Measurements from ENCODE around the gene GPATCH3.
"Not testable (repeated sequence)": the region's sequence is repeated elsewhere in the genome, so short reads cannot be mapped to it uniquely, and the experiment has no call there.

The GPATCH3 gene

GRCh38 chr1:26900001-26900814 lies at the start of gene GPATCH3:
TSS of gene GPATCH3 (minus strand) at chr1:26900467. CDS start at chr1:26900442, 25 bp downstream.
- peak; percentile 77 to 78 for DNase-seq (ENCODE audit: low read depth in 2 of 2)

DNA sequence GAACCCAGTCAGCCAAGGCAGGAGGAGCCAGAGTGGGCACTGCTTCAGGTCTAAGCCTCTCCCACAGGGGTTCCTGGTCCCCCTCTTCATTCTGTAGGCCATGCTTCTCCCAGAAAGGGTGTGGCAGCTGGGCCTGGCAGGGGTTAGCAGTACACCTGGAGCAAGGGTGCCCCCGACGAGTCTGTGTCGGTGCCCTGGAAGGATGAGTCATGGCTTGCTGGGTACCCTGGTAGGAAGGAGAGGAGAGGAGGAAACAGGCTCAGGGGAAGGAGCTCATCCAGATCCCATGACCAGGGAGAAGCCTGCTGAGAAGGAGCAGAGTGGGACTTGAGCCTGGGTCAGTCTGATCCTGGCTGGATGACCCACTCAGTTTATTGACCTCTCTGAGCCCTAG lies 49.7 kb upstream of the GPATCH3 start:
- DNase-seq (ENCODE audit: low read depth in 2 of 2): no peak

DNA sequence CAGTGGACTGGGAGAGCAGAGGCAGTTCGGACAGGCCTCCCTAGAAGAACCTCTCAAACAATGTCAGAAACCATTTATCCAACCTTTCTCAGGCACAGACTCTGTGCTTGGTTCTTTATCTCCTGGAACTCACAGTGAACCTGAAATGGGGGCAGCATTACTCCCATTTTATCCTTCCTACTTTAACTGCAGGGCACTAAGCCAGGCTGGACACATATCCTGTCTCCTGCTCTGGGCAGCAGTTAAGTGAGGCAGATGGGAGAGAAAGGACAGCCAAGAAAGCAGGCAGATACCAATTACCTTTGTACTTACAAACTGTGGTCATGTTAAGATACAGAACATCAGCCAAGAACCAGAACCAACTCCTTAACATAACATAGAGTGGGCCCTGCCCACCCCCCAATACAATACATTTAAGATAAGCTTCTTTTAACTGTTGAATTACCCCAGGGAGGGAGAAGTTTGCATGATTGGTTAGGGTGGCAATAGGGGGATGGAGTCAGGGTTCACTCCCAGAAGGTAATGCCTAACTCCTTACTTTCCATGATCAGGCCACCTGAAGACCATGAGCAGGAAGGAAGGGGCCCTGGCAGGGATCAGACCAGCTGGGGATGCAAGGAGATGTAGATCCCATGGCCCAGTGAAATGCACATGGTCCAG lies 49.1 kb upstream of the GPATCH3 start:
- no peak for DNase-seq (ENCODE audit: low read depth in 2 of 2)

GRCh38 chr1:26948725-26949057 lies 48.4 kb upstream of the GPATCH3 start:
- DNase-seq (ENCODE audit: low read depth in 2 of 2): not testable (repeated sequence)

- no peak for DNase-seq (ENCODE audit: low read depth in 2 of 2)
These were observed 46.0 kb upstream of the GPATCH3 start for GRCh38 chr1:26946270-26946669.

GRCh38 chr1:26945728-26946127 lies 45.5 kb upstream of the GPATCH3 start:
- no peak for DNase-seq (ENCODE audit: low read depth in 2 of 2)

- DNase-seq (ENCODE audit: low read depth in 2 of 2): no peak
These were observed 44.9 kb upstream of the GPATCH3 start for GRCh38 chr1:26945138-26945537.

DNA sequence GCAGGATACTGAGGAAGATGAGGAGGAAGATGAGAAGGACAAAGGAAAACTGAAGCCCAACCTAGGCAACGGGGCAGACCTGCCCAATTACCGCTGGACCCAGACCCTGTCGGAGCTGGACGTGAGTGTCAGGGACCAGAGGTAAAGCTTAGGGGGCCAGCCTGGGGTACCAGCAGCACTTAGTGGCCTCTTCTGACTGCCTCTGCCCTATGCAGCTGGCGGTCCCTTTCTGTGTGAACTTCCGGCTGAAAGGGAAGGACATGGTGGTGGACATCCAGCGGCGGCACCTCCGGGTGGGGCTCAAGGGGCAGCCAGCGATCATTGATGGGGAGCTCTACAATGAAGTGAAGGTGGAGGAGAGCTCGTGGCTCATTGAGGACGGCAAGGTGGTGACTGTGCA lies 42.4 kb upstream of the GPATCH3 start:
- no peak for DNase-seq (ENCODE audit: low read depth in 2 of 2)

- DNase-seq (ENCODE audit: low read depth in 2 of 2): no peak
These were observed 41.0 kb upstream of the GPATCH3 start for GRCh38 chr1:26941311-26941710.

GRCh38 chr1:26938659-26939025 lies 38.4 kb upstream of the GPATCH3 start:
- no peak for DNase-seq (ENCODE audit: low read depth in 2 of 2)

DNA sequence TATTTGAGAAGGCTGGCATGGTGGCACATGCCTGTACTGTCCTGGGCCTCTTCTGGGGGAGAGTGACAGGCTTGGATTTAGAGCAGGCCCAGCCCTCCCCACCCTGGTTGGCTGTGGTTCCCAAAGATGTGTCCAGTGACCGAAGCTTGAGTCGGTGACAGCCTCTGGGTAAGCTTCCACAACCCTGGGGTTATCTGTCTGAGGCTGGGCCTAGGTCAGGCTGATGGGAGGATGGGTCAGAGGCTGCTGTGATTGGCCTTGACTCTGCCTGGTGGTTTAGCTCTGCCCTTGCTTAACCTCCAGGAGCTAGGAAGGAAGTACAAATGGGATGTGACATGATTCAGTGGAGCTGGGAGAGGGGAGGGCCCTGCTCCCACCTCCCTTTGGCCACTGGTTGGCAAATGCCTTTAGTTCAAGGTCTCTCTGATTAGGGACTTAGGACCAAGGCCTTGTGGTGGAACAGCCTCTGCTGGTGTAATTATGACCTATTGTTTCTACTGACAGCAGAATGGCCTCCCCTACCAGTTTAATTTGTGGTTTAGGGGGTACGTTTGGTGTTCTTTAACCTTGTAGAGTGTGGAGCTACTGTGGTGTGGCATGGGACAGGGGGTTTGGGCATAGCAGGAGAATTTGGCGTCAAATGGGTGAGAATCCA lies 37.9 kb upstream of the GPATCH3 start:
- DNase-seq (ENCODE audit: low read depth in 2 of 2): no peak

DNA sequence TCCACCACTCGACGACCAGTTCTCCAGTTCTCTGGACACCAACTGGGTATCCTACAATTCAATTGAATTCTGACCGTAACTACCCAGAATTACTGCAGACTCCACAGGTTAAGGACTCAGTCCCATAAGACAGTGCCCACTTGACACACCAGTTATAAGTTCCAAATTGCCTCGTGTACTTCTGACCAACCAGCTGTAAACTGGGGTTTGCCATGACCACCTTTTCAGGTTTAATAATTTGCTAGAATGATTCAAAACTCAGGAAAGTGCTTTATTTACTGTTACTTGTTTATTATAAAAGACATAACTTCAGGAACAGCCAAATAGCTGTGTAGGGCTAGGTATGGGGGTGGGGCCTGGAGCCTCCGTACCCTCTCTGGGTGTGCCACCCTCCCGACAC lies 36.6 kb upstream of the GPATCH3 start:
- DNase-seq (ENCODE audit: low read depth in 2 of 2): no peak

- DNase-seq (ENCODE audit: low read depth in 2 of 2): no peak
These were observed 32.3 kb upstream of the GPATCH3 start for GRCh38 chr1:26932531-26932930.

GRCh38 chr1:26923711-26924110 lies 23.4 kb upstream of the GPATCH3 start:
- DNase-seq (ENCODE audit: low read depth in 2 of 2): no peak

GRCh38 chr1:26922901-26923300 lies 22.6 kb upstream of the GPATCH3 start:
- no peak for DNase-seq (ENCODE audit: low read depth in 2 of 2)

- no peak for DNase-seq (ENCODE audit: low read depth in 2 of 2)
These were observed 22.1 kb upstream of the GPATCH3 start for GRCh38 chr1:26922431-26922729.

DNA sequence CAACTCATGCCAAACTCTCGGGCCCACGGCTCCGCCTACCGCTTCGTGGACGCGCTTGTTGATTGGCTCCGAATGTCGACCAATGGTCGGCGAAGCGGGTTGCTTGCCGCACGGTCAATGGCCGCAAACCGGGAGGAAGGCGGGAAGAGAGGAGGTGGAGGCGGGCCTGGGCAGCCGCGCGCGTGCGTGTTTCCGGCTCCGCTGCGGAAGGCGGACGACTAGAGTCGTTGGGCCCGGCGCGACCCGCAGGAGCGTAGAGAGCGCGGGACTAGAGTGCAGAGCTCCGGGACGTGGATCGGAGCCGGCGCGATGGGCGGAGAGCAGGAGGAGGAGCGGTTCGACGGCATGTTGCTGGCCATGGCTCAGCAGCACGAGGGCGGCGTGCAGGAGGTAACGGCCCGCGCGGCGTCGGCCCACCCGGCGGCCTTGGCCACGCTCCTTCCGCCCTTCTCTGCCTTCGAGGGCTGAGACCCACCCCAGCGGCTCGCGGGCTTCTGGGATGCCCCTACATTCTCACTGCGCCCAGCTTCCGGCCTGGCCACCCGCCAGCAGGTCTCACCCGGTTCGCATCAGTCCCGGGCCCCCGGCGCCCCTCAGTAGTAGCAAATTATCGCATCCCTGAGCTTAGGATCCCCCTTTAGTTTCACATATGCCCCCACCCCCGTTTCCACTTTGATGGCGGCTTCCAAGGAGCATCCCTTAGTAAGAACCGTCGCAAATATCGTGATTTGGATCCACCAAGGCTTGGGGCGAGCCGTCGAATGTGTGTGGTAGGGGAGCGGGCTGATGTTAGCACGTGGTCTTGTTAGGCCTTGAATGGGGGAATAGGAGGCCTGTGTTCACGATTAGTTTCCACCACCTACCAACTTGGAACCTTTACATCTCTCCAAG lies 21.5 kb upstream of the GPATCH3 start, which contains the start of gene NUDC:
TSS of gene NUDC (plus strand) at position 204 of the 891 bp plus-strand sequence. CDS start at position 310, 106 bp downstream.
- DNase-seq (ENCODE audit: low read depth in 2 of 2): peak; percentile 88 to 91

DNA sequence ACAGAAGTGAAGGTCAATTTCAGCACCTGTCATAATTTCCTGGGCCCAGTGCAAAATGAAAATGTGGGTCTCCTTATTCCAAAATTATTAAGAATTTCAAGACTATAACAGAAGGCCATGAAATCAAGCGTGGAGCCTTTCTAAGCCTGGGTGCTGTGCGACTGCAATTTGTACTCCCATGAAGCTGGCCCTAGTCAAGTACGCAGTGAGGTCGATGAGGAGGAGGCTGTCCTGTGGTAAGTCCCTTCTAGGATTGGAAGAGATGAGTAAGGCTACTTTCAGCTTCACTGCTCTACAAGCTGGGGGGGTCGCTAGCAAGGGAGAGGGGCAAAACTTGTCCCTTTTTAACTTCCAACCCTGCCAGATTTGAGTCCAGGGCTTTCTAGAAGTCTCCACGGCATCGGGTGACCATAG lies 20.9 kb upstream of the GPATCH3 start:
- no peak for DNase-seq (ENCODE audit: low read depth in 2 of 2)

GRCh38 chr1:26915204-26915842 lies 15.1 kb upstream of the GPATCH3 start:
- no peak for DNase-seq (ENCODE audit: low read depth in 2 of 2)

DNA sequence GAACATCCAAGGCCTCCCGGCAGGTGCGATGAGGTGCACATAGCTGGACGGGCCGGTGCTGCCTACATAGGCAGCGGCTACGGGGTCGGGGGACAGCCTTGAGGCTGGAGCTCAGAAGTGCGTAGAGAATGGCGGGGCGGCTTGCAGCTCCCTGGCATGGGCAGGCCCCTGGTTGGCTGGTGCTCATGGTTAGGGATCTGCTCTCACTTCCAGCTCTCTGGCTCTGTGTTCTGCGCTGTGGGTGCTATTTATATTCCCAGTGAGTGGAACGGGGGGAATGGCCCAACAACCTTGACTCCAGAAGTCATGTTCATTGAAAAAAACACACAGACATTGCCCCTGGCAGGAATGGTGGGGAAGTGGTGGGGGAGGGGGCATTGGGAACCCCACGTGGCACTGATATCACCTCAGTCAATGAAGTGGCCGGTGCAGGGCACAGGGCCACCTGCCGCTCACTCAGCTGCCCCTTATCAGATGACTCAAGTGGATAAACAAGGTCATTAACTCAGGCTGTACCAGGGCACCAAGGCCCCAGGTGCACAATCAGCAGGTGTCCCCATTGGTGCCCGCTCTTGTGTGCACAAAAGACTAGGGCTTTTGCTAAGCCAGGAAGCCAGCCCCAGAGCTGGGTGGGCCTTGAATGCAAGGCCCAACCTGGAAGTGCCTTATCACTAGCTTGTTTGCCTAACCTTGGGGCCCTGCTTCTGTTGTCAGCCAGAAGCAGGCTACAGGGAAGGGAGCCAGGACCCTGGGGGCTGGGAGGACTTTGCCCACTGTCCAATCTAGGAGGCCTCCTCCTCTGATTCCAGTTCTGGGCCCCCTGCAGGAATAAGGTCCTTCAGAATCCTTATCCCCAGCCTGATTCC lies 13.7 kb upstream of the GPATCH3 start, which contains the start of gene NR0B2:
TSS of gene NR0B2 (minus strand) at position 222 of the 866 bp plus-strand sequence. CDS start at position 187, 35 bp downstream.
- DNase-seq (ENCODE audit: low read depth in 2 of 2): no peak
